ENCODE results near the gene BIK. TPM values are rescaled to one million over a fixed set of nuclear protein-coding genes. Genes with fewer than 3 reads are reported as not detected.

Gene BIK, protein sequence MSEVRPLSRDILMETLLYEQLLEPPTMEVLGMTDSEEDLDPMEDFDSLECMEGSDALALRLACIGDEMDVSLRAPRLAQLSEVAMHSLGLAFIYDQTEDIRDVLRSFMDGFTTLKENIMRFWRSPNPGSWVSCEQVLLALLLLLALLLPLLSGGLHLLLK
- total RNA-seq, result not detected

DNA sequence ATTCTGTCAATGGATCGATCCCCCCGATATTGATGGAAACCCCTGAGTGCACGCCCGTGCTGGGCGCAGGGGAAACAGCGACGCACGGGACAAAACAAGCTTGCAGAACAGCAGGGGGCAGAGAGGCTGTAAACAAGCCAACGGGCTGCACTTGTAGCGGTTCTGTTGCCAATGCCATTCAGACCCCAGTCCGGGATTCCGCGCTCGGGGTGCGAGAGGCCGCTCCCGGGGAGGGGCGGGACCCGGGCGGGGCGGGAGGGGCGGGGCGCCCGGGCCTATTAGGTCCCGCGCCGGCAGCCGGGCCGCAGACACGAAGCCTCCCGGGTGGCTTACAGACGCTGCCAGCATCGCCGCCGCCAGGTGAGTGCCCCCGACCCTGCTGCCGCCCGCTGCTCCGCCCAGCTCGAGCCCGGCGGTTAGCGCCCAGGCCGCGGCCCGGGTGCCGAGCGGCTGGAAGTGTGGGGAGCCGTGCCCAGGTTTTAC is at the start of gene BIK:
BIK (plus strand) TSS at position 307 of the 483 bp plus-strand sequence. CDS start 13,273 bp downstream, outside the sequence.

DNA sequence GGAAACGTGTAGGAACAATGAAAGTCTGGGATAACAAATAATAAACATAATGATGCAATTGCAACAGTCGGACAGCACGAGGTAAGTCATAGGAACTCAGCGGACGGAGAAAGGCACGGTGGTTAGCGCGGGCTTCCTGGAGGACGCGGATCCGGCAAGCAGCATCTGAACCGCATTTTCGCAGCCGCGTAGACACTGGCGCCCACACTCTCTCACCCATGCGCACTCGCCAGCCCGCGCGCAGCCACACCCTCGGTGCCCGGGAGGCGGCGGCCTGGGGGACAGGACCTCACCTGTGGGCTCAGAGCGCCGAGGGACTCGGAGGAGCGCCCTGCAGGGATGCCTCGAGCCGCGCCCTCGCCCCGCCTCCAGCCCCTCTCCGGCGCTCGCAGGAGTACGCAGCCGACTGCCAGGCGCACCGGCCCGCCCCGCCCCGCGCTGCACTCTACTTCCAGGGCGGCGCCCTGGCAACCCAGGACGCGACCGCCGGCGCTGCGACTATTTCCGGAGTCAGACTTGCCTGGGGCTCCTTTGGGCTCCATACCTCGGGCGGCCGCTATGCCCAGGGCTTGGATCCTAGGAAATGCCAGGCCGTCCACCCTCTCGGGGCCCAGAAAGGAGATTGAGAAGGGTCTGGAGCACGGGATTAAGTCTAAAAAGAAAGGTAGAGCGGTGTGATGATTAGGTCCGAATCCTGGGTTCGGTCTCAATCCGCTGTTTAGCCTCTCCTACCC is 21.4 kb upstream of the BIK start, which contains the start of gene TTLL1:
TTLL1 (minus strand) TSS at position 408 of the 734 bp plus-strand sequence. CDS start 13,805 bp downstream, outside the sequence.

DNA sequence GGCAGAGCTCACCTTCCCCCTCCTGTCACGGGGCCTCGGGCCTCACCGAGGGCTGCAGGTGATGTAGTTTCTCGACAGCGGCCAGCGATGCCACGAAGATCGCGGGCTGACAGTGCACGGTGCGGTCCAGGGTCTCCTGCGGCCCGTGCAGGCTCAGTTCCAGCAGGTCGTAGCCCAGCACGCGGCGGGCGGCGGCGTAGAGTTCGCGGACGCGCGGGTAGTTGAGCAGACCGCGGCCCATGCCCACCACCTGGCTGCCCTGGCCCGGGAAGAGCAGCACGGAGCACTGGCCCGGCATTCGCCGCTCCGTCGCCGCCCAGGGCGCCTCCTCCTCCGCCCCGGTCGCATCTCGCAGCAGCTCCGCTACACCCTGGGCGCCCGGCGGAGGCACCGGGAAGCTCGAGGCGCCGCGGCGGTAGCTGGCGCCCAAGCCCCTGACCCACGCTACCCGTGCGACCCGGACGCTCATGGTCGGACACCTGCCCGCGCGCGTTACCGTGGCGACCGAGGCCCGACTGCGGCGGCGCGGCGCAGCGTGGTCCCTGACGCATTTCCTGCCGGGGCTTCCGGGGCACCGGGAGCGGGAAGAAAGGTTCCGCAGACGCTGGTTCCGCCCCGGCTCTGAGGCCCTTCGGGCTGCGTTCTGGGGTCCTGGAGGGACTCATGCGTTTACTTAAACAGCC is 32.5 kb downstream of the BIK start, which contains the start of gene MCAT:
MCAT (minus strand) TSS at position 519 of the 683 bp plus-strand sequence; CDS start at position 469, 50 bp downstream.

DNA sequence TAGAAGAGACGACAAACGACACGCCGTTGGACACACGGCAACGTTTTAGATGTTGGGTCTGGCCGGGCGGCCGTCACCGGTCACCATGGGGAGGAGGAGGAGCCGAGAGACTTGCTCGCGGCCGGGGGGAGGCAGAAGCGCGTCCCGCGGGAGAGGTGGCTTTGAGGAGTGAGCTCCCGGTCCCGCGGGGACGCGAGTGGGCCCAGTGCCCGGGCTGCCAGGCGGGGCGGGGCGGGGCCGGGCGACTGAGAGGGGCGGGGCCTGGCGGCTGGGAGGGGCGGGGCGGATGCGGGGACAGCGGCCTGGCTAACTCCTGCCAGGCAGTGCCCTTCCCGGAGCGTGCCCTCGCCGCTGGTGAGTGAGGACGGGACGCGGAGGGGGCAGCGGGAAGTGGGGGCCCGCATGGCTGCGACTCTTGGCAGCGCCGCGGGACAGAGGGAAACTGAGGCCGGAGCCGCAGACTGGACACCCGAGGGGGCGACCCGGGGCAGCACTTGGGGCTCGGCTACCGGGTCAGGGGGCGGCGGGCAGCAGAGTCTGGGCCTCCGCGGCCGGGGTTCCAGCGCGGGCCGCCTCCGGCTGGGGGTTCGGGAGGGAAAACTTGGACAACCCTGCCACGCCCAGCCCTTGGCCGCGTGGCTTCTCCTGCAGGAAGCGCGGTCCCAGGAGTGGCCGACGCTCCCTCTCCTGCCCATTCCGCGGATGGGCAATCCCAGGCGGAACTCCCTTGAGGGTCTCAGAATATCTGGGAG is 40.9 kb downstream of the BIK start, which contains the start of gene TSPO:
TSPO (plus strand) TSS at position 309 of the 752 bp plus-strand sequence. CDS start 7,680 bp downstream, outside the sequence.

Other genes starting within 250 kb of the BIK start
- 54.4 TPM for gene PACSIN2, start 95.6 kb upstream of the BIK start, total RNA-seq
- 15.4 TPM for gene TTLL1, start 21.4 kb upstream of the BIK start, total RNA-seq
- gene MCAT, start 32.6 kb downstream of the BIK start, total RNA-seq, result 17.4 TPM
- gene TSPO, start 40.8 kb downstream of the BIK start, total RNA-seq, result 75.8 TPM
- 31.8 TPM for gene TTLL12, start 76.4 kb downstream of the BIK start, total RNA-seq
- 17.4 TPM for gene SCUBE1, start 232.6 kb downstream of the BIK start, total RNA-seq